Measurements from ENCODE around the gene P4HA2.

Gene P4HA2

GRCh38 chr5:132246806-132247205, 19.2 kb upstream of the P4HA2 start:
- no peak for DNase-seq

- no peak for DNase-seq
These were observed 17.9 kb upstream of the P4HA2 start for GRCh38 chr5:132245593-132245992.

- no peak for DNase-seq
These were observed 15.8 kb upstream of the P4HA2 start for GRCh38 chr5:132243366-132243977.

GRCh38 chr5:132239776-132240175, 12.1 kb upstream of the P4HA2 start:
- DNase-seq = no peak

- no peak for DNase-seq
These were observed 11.3 kb upstream of the P4HA2 start for GRCh38 chr5:132238901-132239500.

- DNase-seq = peak; percentile 75
These were observed 10.6 kb upstream of the P4HA2 start for GRCh38 chr5:132238169-132238744.

- no peak for DNase-seq
These were observed 10.0 kb upstream of the P4HA2 start for GRCh38 chr5:132237670-132238069.

- DNase-seq = no peak
These were observed 9.5 kb upstream of the P4HA2 start for GRCh38 chr5:132237141-132237540.

GRCh38 chr5:132235340-132235739, 7.7 kb upstream of the P4HA2 start:
- no peak for DNase-seq

GRCh38 chr5:132234684-132235062, 7.0 kb upstream of the P4HA2 start:
- no peak for DNase-seq

GRCh38 chr5:132233811-132234683, 6.4 kb upstream of the P4HA2 start:
- DNase-seq = no peak

- DNase-seq = no peak
These were observed 5.4 kb upstream of the P4HA2 start for GRCh38 chr5:132233081-132233480.

GRCh38 chr5:132232465-132232864, 4.8 kb upstream of the P4HA2 start:
- no peak for DNase-seq

- DNase-seq = no peak
These were observed 3.2 kb upstream of the P4HA2 start for GRCh38 chr5:132230871-132231270.

GRCh38 chr5:132229236-132229635, 1.6 kb upstream of the P4HA2 start:
- DNase-seq = no peak

GRCh38 chr5:132228241-132229035, 785 bp upstream of the P4HA2 start:
- DNase-seq = no peak

- DNase-seq = no peak
These were observed 493 bp downstream of the P4HA2 start for GRCh38 chr5:132227235-132227484.

- DNase-seq = no peak
These were observed 978 bp downstream of the P4HA2 start for GRCh38 chr5:132226516-132227234.

- DNase-seq = peak; percentile 20
These were observed 2.3 kb downstream of the P4HA2 start for GRCh38 chr5:132225165-132226032.

- no peak for DNase-seq
These were observed 2.9 kb downstream of the P4HA2 start for GRCh38 chr5:132224716-132225115.

GRCh38 chr5:132223861-132224260, 3.8 kb downstream of the P4HA2 start:
- no peak for DNase-seq

- no peak for DNase-seq
These were observed 5.0 kb downstream of the P4HA2 start for GRCh38 chr5:132222649-132223038.
